Activated naive CD8-positive, alpha-beta T cell treated with anti-CD3 and anti-CD28 coated beads for 36 hours (primary cell): ENCODE measurements around the gene DUSP9. TPM values are rescaled to one million over a fixed set of nuclear protein-coding genes. Genes with fewer than 3 reads are reported as not detected.
"Not testable (repeated sequence)": the region's sequence is repeated elsewhere in the genome, so short reads cannot be mapped to it uniquely, and the experiment has no call there.

ENCODE experiments used
- DNase-seq: peaks from one replicate; pipeline ENCODE4 v3.0.0; 2021
- H3K27ac Mint-ChIP-seq: one replicate; pipeline ENCODE4 v1.8.0; 2022; ENCODE audit warnings: mild to moderate bottlenecking, moderate library complexity, mixed read lengths
- H3K27me3 Mint-ChIP-seq: one replicate; pipeline ENCODE4 v1.8.0; 2022; ENCODE audit warnings: mild to moderate bottlenecking, mixed read lengths
- H3K36me3 Mint-ChIP-seq: one replicate; pipeline ENCODE4 v1.8.0; 2021; ENCODE audit warnings: mild to moderate bottlenecking, mixed read lengths
- H3K4me1 Mint-ChIP-seq: one replicate; pipeline ENCODE4 v1.8.0; 2021; ENCODE audit warnings: mixed read lengths
- H3K4me3 Mint-ChIP-seq: one replicate; pipeline ENCODE4 v1.8.0; 2022; ENCODE audit warnings: mild to moderate bottlenecking, moderate library complexity, mixed read lengths
- H3K9me3 Mint-ChIP-seq: one replicate; pipeline ENCODE4 v1.8.0; 2022; ENCODE audit warnings: mixed read lengths
- total RNA-seq, 2 experiments: library from RNA; stranded (reverse); gene quantifications; one replicate each; pipeline ENCODE4 v1.2.3, GENCODE V29; 2021

The DUSP9 gene, protein sequence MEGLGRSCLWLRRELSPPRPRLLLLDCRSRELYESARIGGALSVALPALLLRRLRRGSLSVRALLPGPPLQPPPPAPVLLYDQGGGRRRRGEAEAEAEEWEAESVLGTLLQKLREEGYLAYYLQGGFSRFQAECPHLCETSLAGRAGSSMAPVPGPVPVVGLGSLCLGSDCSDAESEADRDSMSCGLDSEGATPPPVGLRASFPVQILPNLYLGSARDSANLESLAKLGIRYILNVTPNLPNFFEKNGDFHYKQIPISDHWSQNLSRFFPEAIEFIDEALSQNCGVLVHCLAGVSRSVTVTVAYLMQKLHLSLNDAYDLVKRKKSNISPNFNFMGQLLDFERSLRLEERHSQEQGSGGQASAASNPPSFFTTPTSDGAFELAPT
- total RNA-seq = under 1 TPM; 0.08 to 0.23 TPM

DNA sequence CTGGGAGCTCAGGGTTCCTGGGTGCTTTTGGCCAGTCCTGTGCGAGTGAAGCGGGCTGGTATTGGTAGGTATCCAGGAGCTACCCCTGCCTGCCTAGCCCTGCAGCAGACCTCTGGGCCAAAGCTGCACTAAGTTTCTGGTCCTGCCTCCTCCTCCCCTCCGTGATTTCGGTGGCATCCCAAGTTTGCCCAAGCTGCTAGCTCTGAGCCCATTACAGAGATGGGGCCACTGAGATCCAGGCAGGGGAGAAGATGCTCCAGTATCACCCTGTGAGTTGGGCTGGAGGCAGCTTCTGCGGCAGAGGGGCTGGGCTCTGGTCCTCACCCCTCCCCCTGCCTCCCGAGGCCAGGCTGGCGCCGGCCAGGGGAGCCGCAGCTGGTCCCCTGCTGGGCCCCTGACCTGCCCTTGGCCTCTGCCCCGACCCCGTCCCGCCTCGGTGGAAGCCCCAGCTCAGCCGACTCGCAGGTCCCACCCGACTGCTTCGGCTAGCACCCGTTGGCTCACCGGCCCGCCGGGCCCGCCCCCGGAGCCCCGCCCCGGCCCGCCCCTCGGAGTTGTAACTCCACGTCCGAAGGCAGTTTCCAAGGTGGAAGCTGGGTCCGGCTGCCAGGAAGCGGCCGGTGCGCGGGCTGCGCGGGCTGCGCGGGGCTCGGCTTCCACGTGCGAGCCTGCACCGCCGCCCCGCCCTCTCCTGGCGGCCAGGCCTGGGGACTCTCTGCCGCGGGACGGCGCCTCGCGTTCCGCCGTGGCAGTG, at the start of gene DUSP9:
TSS of gene DUSP9 (plus strand) at position 584 of the 754 bp plus-strand sequence. CDS start 751 bp downstream, outside the sequence.
- H3K27me3 Mint-ChIP-seq = peaks cover 44% of the 10 kb centered on the region
- H3K9me3 Mint-ChIP-seq = no peaks in the 10 kb centered on the region
- H3K27ac Mint-ChIP-seq = no peak within 1 kb of the TSS
- H3K4me3 Mint-ChIP-seq = no peak within 1 kb of the TSS
- H3K4me1 Mint-ChIP-seq = peaks cover 5% of the 10 kb centered on the region
- no peaks in the 10 kb centered on the region for H3K36me3 Mint-ChIP-seq
- no peak for DNase-seq

DNA sequence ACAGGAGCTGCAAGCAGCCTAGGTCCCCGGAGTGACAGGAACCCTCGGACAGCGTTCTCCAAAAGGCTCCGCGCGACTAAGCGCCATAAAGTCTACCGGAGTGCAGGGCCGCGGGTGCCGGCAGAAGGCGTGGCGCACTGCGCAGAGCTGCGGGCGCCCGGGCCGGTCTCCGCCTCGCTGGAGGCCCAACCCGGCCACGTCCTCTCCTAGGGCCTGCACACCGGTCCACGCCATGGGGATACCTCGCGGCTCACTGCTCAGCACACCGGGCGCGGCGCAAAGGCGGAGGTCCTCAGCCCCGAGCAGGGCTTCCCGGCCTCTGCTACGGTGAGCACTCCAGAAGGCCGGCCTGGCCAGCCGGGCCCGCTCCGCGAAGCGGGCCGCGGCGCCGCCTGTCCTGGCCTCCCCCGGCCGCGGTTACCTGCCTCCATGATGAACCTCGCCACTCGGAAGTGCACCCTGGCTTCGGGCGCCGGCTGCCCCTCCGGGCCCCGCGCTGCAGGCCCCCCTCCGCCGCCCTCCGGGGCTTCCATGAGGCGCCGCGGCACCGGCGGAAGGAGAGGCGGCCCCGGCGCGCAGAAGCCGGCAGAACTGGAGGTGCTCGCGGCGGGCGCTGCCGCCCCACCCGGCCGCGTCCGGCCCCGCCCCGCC, 48.3 kb upstream of the DUSP9 start, which contains the start of gene CCNQ:
TSS of gene CCNQ (minus strand) at position 599 of the 651 bp plus-strand sequence. CDS start at position 533, 66 bp downstream.
- peak; percentile 33 for DNase-seq
- Mint-ChIP-seq H3K9me3 (no peaks in the 10 kb centered on the region), H3K4me1 (peaks cover 18% of the 10 kb centered on the region), H3K4me3 (peak within 1 kb of the TSS; percentile 85), H3K27ac (peak within 1 kb of the TSS; percentile 25), H3K36me3 (peaks cover 7% of the 10 kb centered on the region), H3K27me3 (no peaks in the 10 kb centered on the region)

DNA sequence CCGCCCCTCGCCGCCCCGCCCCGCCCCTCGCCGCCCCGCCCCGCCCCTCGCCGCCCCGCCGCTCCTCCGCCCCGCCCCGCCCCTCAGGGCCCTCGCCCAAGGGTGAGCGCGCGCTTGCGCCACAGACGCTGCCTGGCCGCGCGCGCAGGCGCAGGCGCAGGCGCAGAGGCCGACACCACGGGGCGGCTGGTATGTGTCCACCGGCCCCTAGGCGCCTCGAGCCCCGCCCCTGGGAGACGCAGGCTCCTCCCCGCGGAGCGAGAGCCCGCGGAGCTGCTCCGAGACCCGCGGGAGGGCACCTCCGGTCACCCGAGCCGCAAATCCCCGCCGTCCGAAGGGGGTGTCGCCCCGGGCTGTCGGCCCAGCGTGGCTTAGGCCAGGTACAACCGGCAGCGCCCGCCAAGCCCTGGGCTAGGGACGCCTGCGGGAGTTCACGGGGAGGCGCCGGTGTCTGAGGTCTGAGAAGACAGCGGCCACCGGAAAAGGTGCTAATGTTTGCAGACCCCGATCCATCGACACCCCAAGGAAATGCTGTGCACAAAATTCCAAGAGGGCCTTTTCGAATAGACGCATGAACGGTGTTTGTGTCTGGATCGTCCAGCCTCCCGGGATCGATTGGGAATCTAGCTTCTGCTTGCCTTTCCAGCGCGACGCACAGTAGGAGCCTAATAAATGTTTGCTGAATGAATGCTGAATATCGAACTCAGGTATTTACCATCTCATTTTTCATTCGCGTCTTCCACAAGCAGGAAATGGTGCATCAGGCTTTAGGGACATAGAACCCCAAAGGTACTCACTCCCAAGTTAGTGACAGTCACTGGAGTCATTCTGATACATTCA, 47.6 kb upstream of the DUSP9 start:
- Mint-ChIP-seq H3K4me3 (peak overlapping the region; percentile 83), H3K27ac (peak overlapping the region; percentile 25), H3K4me1 (peaks cover 20% of the 10 kb centered on the region), H3K36me3 (peaks cover 7% of the 10 kb centered on the region), H3K9me3 (no peaks in the 10 kb centered on the region), H3K27me3 (no peaks in the 10 kb centered on the region)
- peak; percentile 91 for DNase-seq

DNA sequence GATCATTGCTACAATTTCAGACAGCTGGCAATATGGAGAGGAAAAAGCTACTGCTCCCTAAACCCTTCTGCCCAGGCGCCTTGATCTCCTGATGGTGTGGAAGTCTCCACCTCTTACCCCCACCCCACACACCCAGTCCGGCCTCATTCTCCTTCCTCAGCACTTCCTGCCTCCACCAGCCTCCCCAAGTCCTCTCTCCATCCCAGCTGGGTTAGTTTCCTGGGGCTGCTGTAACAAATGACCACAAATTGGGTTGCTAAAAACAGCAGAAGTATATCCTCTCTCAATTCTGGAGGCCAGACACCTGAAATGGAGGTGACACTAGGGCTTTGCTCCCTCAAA, 47.0 kb upstream of the DUSP9 start:
- Mint-ChIP-seq H3K27me3 (no peaks in the 10 kb centered on the region), H3K9me3 (no peaks in the 10 kb centered on the region), H3K4me1 (peaks cover 20% of the 10 kb centered on the region), H3K4me3 (peak overlapping the region; percentile 83), H3K27ac (peak overlapping the region; percentile 25), H3K36me3 (peaks cover 7% of the 10 kb centered on the region)
- peak; percentile 9 for DNase-seq

DNA sequence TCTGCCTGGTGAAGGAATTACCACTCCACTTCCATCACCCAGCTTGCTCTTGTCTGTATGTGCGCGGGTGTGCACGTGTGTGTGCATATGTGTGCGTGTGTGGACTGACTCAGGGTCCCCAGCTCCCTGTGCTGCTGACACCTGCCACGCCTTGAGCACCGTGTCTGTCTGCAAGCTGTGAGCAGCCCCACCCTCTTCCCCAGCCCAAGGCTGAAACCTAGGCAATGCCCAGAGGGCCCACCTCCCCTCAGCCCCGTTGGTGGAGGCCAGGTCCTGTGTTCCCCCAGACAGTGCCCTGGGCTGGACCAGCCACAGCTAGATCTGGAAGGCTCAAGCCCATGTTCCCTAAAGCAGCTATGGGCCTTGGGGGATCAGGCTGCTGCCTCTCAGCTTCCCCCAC, 46.1 kb upstream of the DUSP9 start:
- H3K9me3 Mint-ChIP-seq = no peaks in the 10 kb centered on the region
- H3K4me1 Mint-ChIP-seq = peaks cover 20% of the 10 kb centered on the region
- no peak overlapping the region for H3K27ac Mint-ChIP-seq
- H3K4me3 Mint-ChIP-seq = peak overlapping the region; percentile 83
- no peak for DNase-seq
- no peaks in the 10 kb centered on the region for H3K27me3 Mint-ChIP-seq
- peaks cover 7% of the 10 kb centered on the region for H3K36me3 Mint-ChIP-seq

DNA sequence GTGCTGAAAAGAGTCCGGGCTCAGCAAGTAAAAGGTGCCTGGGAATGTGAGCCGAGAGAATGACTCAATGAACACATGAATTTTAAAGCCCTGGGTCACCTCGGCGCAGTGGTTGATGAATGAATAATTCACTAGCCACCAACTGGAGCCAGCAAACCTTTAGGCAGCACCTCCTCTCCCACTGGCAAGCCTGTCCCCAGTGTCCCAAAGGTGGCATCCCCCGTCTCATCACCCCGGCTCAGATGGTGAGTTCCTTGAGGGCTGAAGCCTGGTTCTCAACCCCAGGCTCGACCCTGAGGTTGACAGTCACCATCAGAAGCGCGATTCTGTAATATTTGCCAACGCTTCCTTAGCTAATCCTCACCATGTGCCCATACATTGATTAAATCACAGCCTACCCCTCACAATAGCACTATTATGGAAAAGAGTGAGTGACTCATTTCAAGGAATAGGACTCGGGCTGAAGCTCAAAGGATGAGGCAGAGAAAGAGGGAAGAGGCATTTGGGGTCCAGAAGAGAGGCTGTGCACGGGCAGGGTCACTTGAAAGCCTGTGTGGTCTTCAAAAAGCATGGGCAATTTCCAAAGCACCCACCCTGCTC, 45.4 kb upstream of the DUSP9 start:
- no peak for DNase-seq
- no peak overlapping the region for H3K27ac Mint-ChIP-seq
- peaks cover 7% of the 10 kb centered on the region for H3K36me3 Mint-ChIP-seq
- H3K9me3 Mint-ChIP-seq = no peaks in the 10 kb centered on the region
- no peak overlapping the region for H3K4me3 Mint-ChIP-seq
- peaks cover 20% of the 10 kb centered on the region for H3K4me1 Mint-ChIP-seq
- no peaks in the 10 kb centered on the region for H3K27me3 Mint-ChIP-seq

DNA sequence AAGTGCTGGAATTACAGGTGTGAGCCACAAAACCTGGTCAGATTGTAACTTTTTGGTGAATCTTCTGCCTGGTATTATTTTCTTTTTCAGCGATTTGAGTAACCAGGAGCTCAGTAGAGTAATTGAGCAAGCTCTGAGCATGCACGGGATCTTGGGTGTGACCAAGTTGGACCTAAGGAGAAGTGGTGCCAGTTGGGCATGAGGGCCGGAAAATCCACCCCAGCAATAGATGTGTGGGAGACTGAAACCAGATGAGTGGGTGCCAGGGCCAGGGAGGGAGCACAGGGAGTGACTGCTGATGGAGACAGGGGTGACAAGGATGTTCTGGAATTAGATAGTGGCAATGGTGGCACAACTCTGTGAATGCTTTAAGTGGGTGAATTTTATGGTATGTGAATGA, 44.4 kb upstream of the DUSP9 start:
- H3K27me3 Mint-ChIP-seq = no peaks in the 10 kb centered on the region
- H3K4me1 Mint-ChIP-seq = peaks cover 15% of the 10 kb centered on the region
- no peaks in the 10 kb centered on the region for H3K9me3 Mint-ChIP-seq
- no peaks in the 10 kb centered on the region for H3K36me3 Mint-ChIP-seq
- no peak overlapping the region for H3K27ac Mint-ChIP-seq
- H3K4me3 Mint-ChIP-seq = no peak overlapping the region
- DNase-seq = no peak

DNA sequence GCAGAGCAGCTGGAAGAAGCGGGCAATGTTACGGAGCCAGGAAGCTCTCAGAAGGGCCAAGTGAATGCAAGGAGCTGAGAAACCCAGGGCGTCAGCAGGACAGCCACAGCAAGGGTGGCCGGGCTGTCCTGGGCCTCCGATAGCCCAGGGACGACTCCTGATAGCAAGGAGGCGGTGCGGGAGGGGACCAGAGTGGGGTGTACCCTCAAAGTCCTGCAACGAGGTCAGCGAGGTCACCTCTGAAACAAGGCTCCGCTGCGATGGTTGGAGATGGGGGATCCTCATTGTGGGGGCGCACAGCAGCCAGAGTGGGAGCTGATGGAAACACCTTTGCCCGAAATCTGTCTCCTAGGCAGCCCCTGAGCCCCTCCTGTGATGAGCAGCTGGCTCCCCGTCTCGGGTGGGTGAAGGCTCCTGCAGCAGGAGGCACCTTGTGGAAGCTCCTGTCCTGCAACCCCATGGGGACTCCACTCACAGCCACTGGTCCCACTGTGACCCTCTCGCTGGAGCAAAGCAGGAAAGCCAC, 43.8 kb upstream of the DUSP9 start:
- Mint-ChIP-seq H3K4me3 (no peak overlapping the region), H3K9me3 (no peaks in the 10 kb centered on the region), H3K27ac (no peak overlapping the region), H3K4me1 (peaks cover 11% of the 10 kb centered on the region), H3K27me3 (no peaks in the 10 kb centered on the region), H3K36me3 (no peaks in the 10 kb centered on the region)
- no peak for DNase-seq

DNA sequence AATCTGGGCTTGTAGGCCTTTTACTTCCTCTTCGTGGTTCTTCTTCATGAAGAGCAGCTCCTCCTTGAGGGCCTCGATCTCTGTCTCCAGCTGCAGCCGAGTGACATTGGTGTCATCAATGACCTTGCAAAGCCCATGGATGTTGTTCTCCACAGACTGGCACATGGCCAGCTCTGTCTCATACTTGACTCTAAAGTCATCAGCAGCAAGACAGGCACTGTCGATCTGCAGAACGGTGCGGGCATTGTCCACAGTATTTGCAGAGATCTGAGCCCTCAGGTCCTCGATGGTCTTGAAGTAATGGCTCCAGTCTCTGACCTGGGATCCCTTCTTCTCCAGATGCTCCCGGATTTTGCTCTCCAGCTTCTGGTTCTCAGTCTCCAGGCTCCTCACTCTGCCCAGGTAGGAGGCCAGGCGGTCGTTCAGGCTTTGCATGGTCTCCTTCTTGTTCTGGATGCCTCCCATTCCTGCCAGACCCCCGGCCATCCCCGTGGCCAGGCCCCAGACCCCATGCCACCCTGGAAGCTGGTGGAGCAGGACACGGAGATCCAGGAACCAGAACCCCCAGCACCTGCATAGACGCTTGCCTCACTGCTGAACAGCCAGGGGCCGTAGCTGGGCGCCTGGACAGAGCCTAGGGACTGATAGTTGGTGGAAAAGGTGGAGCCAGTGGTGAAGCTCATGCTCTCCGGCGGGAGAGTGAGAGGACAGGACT, 42.2 kb upstream of the DUSP9 start:
- not testable (repeated sequence) for H3K27me3 Mint-ChIP-seq, H3K9me3 Mint-ChIP-seq, H3K36me3 Mint-ChIP-seq, H3K4me3 Mint-ChIP-seq, H3K27ac Mint-ChIP-seq, DNase-seq
- peaks cover 16% of the 10 kb centered on the region for H3K4me1 Mint-ChIP-seq

DNA sequence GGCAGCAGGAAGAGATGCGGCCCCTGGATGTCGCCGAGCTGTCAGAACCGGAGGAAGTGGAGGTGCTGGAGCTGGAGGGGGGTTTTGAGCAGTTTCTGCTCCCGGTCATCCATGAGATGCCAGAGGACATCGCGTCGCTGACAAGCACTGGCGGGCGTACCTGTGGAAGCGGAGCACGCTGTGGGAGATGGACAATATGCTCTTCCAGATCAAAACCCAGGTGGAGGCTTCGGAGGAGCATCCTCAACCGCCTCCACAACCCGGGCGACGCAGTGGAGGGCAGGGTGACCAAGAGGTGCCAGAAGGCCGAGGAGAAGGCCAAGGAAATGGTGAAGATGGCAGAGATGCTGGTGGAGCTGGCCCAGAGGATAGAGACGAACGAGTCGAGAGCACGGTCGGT, 40.5 kb upstream of the DUSP9 start:
- no peak overlapping the region for H3K27ac Mint-ChIP-seq
- H3K27me3 Mint-ChIP-seq = no peaks in the 10 kb centered on the region
- no peak for DNase-seq
- H3K36me3 Mint-ChIP-seq = no peaks in the 10 kb centered on the region
- no peak overlapping the region for H3K4me3 Mint-ChIP-seq
- H3K4me1 Mint-ChIP-seq = peaks cover 9% of the 10 kb centered on the region
- H3K9me3 Mint-ChIP-seq = no peaks in the 10 kb centered on the region

DNA sequence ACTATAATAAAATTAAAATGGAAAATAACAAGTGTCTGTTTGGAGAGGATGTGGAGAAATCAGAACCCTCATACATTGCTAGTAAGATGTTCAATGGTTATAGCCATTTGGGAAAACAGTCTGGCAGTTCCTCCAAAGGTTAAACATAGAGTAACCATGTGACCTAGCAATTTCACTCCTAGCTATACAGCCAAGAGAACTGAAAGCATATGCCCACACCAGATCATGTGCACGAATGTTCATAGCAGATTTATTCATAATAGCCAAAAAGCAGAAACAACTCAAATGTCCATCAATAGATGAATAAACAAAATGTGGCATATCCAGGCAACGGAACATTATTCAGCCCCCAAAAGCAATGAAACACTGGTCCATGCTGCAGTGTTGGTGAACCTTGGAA, 38.6 kb upstream of the DUSP9 start:
- DNase-seq = no peak
- Mint-ChIP-seq H3K27me3 (no peaks in the 10 kb centered on the region), H3K4me3 (no peak overlapping the region), H3K9me3 (no peaks in the 10 kb centered on the region), H3K27ac (no peak overlapping the region), H3K36me3 (no peaks in the 10 kb centered on the region), H3K4me1 (peaks cover 9% of the 10 kb centered on the region)

DNA sequence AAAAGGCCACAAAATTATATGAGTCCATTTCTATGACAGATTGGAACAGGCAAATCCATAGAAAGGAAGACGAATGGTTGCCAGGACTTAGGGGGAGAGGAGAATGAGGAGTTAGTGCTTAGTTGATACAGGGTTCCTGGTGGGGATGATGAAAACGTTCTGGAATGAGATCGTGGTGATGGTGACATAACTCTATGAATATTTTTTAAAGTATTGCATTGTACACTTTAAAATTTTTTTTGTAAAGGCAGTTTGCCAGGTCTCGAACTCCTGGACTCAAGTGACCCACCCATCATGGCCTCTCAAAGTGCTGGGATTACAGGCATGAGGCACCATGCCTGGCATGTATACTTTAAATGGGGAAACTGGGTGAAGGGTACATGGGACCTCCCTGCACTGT, 38.2 kb upstream of the DUSP9 start:
- no peak overlapping the region for H3K4me3 Mint-ChIP-seq

DNA sequence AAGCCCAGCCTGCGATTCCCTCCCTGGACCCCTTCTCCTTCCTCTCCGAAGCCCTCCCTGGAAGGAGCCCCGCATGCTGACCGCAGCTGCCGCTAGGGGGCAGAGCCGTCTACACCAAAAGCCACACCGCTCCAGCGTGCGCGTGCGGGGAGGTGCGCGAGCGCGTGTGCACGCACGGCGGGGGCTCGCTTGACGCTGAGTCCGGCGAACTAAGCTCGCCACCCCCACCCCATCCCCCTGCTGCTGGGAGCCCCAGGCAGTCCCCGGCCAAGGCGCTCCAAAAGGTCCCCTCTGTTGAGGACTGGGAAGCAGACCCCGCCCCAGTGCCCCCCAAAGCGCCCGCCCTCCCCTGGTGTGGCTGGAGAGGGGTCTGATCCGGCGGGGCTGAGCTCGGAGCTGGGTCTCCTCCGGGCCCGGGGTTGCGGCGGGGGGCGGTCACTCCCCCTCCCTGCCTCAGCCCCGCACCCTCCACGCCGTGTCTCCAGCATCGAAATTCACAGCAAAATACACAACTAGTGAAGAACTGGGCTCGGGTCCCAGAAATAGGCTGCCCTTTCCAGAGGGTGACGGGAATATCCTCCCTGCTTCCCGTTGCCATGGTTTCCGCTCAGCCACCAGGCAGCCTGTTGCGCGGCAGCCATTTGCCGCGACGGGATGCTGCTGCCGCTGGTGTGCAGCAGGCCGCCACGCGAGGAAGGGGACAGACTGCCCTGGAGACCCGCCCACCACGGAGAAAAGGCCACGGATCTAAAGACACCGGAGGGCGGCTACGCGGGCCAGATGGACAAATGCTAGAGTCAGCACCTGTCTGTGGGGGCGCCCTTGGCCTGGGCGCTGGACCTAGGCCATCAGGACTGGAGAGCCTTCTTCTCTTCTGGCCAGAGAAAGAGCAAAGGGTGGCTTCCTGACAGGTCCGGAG, 36.8 kb upstream of the DUSP9 start:
- H3K9me3 Mint-ChIP-seq = peaks cover 1% of the 10 kb centered on the region
- peak overlapping the region; percentile 51 for H3K4me3 Mint-ChIP-seq
- H3K4me1 Mint-ChIP-seq = peaks cover 5% of the 10 kb centered on the region
- peak; percentile 75 for DNase-seq
- no peaks in the 10 kb centered on the region for H3K36me3 Mint-ChIP-seq
- H3K27me3 Mint-ChIP-seq = no peaks in the 10 kb centered on the region
- no peak overlapping the region for H3K27ac Mint-ChIP-seq

More for the DNA sequence above, 38.2 kb upstream of the DUSP9 start:
- H3K27ac Mint-ChIP-seq = no peak overlapping the region
- no peak for DNase-seq
- H3K36me3 Mint-ChIP-seq = no peaks in the 10 kb centered on the region
- H3K4me1 Mint-ChIP-seq = peaks cover 6% of the 10 kb centered on the region
- peaks cover 1% of the 10 kb centered on the region for H3K9me3 Mint-ChIP-seq
- H3K27me3 Mint-ChIP-seq = no peaks in the 10 kb centered on the region
